ENCODE results near the gene ACTRT3.

Gene ACTRT3

GRCh38 chr3:169772897-169773816, 3.8 kb upstream of the ACTRT3 start, which contains the start of gene MYNN (continued):
- TF ChIP-seq KLF10 (tag by site-specific recombination; IDR thresholded peaks at IDR 0.05) (no peak), ZNF580 (tag by site-specific recombination; IDR thresholded peaks at IDR 0.05) (no peak), ZNF785 (tag by site-specific recombination; IDR thresholded peaks at IDR 0.05) (no peak), ZBTB1 (tag by site-specific recombination; IDR thresholded peaks at IDR 0.05) (no peak; the same call in 1 of the 2 replicates), ZNF549 (tag by site-specific recombination; IDR thresholded peaks at IDR 0.05) (no peak), ZNF513 (tag by site-specific recombination; IDR thresholded peaks at IDR 0.05) (peak; percentile 70; the same call in 1 of the 2 replicates), ZNF518A (tag by site-specific recombination; conservative IDR thresholded peaks at IDR 0.05; ENCODE audit: low read depth) (no peak), ZNF23 (tag by site-specific recombination; IDR thresholded peaks at IDR 0.05; ENCODE audit: borderline replicate concordance) (no peak), ZNF843 (tag by site-specific recombination; IDR thresholded peaks at IDR 0.05) (no peak), WT1 (tag by site-specific recombination; IDR thresholded peaks at IDR 0.05) (peak; percentile 33), ZNF555 (tag by site-specific recombination; conservative IDR thresholded peaks at IDR 0.05) (no peak), ATF2 (tag by site-specific recombination; IDR thresholded peaks at IDR 0.05; ENCODE audit: low read depth) (peak; percentile 84), ZNF624 (tag by site-specific recombination; IDR thresholded peaks at IDR 0.05) (no peak), ZNF670 (tag by site-specific recombination; IDR thresholded peaks at IDR 0.05; ENCODE audit: low read depth) (no peak), ZNF280C (tag by site-specific recombination; IDR thresholded peaks at IDR 0.05) (no peak), ZNF398 (tag by site-specific recombination; IDR thresholded peaks at IDR 0.05) (no peak), ZNF214 (tag by site-specific recombination; IDR thresholded peaks at IDR 0.05; ENCODE audit: borderline replicate concordance) (no peak), ZNF175 (tag by site-specific recombination; IDR thresholded peaks at IDR 0.05) (no peak), ZSCAN23 (tag by site-specific recombination; IDR thresholded peaks at IDR 0.05) (no peak), GLIS2 (tag by site-specific recombination; IDR thresholded peaks at IDR 0.05) (peak; percentile 100), PRDM1 (tag by site-specific recombination; IDR thresholded peaks at IDR 0.05) (peak; percentile 92), TCF7L2 (IDR thresholded peaks at IDR 0.05; ENCODE audit: borderline replicate concordance, low read depth, low read length) (no peak), ZNF585B (tag by site-specific recombination; IDR thresholded peaks at IDR 0.05) (no peak), ZNF366 (tag by site-specific recombination; conservative IDR thresholded peaks at IDR 0.05) (0 out of 2 replicates have a peak, but pooled peaks have one; percentile 18), BCL11A (tag by site-specific recombination; IDR thresholded peaks at IDR 0.05; ENCODE audit: low read depth) (no peak), ZNF837 (tag by site-specific recombination; IDR thresholded peaks at IDR 0.05) (no peak), REPIN1 (tag by site-specific recombination; IDR thresholded peaks at IDR 0.05; ENCODE audit: low read depth) (0 out of 2 replicates have a peak, but pooled peaks have one; percentile 9)

Data from HEK293 (cell line).